Stomach smooth muscle (tissue), 2 donors: ENCODE measurements around the gene LZTR1.
A peak's percentile ranks its signal among the peaks of the same experiment; 100 is the strongest.

ENCODE experiments used
- H3K27ac ChIP-seq: one replicate; pipeline ENCODE4 v1.7.0; 2013; ENCODE audit warnings: mild to moderate bottlenecking, low read length, inconsistent platforms
- H3K27me3 ChIP-seq, 2 donors: one replicate each; pipeline ENCODE4 v1.7.0; 2013; ENCODE audit warnings: low read length in 2 of 2; ENCODE audit not compliant: insufficient read depth in 2 of 2, control insufficient read depth in 1 of 2
- H3K36me3 ChIP-seq, 2 donors: one replicate each; pipeline ENCODE4 v1.7.0; 2013; ENCODE audit warnings: low read length in 2 of 2; ENCODE audit not compliant: control insufficient read depth in 2 of 2, insufficient read depth in 2 of 2
- H3K4me1 ChIP-seq: one replicate; pipeline ENCODE4 v1.7.0; 2013; ENCODE audit warnings: low read length; ENCODE audit not compliant: control insufficient read depth, insufficient read depth
- H3K4me3 ChIP-seq, 2 donors: one replicate each; pipeline ENCODE4 v1.7.0; 2013; ENCODE audit warnings: low read length in 2 of 2
- H3K9ac ChIP-seq, 2 donors: one replicate each; pipeline ENCODE4 v1.7.0; 2013; ENCODE audit warnings: low read length in 2 of 2, mild to moderate bottlenecking in 1 of 2
- H3K9me3 ChIP-seq, 2 donors: one replicate each; pipeline ENCODE4 v1.7.0; 2013; ENCODE audit warnings: low read length in 2 of 2; ENCODE audit not compliant: control insufficient read depth in 2 of 2
- donor health status: healthy.
- donor health status: Pancreatic carcinoma.

Gene LZTR1

DNA sequence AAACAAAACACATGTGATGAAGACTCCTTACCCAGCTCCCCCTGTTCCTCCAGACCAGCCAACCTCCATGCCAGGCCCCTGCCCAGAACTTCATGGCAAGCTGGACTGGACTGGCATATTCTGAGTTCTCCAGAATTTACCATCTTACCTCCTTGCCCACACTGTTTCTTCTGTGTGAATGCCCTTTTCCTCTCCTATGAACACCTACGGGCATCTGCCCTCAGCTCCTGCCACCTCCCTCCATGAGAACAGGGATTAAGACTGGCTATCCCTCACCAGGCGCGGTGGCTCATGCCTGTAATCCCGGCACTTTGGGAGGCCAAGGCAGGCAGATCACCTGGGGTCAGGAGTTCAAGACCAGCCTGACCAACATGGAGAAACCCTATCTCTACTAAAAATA lies 21.5 kb upstream of the LZTR1 start:
- H3K27ac ChIP-seq = no peak overlapping the region
- peaks cover 24% of the 10 kb centered on the region for H3K4me1 ChIP-seq
- H3K9me3 ChIP-seq = no peaks in the 10 kb centered on the region
- no peak overlapping the region for H3K4me3 ChIP-seq
- H3K9ac ChIP-seq = no peak overlapping the region
- H3K36me3 ChIP-seq = no peaks in the 10 kb centered on the region
- H3K27me3 ChIP-seq = peaks cover 0 to 12% of the 10 kb centered on the region in 2 donors

GRCh38 chr22:20962491-20962945 lies 19.6 kb upstream of the LZTR1 start:
- Histone ChIP-seq H3K4me1 (peaks cover 16% of the 10 kb centered on the region), H3K27ac (no peak overlapping the region)

GRCh38 chr22:20963201-20964052 lies 18.7 kb upstream of the LZTR1 start:
- Histone ChIP-seq H3K4me1 (peaks cover 9% of the 10 kb centered on the region), H3K4me3 (no peak overlapping the region), H3K27me3 (peaks cover 0 to 12% of the 10 kb centered on the region in 2 donors), H3K27ac (no peak overlapping the region), H3K36me3 (no peaks in the 10 kb centered on the region), H3K9ac (no peak overlapping the region), H3K9me3 (no peaks in the 10 kb centered on the region)

More at GRCh38 chr22:20962491-20962945, 19.6 kb upstream of the LZTR1 start:
- Histone ChIP-seq H3K4me3 (no peak overlapping the region), H3K9ac (no peak overlapping the region), H3K36me3 (no peaks in the 10 kb centered on the region), H3K9me3 (no peaks in the 10 kb centered on the region), H3K27me3 (peaks cover 0 to 12% of the 10 kb centered on the region in 2 donors)

DNA sequence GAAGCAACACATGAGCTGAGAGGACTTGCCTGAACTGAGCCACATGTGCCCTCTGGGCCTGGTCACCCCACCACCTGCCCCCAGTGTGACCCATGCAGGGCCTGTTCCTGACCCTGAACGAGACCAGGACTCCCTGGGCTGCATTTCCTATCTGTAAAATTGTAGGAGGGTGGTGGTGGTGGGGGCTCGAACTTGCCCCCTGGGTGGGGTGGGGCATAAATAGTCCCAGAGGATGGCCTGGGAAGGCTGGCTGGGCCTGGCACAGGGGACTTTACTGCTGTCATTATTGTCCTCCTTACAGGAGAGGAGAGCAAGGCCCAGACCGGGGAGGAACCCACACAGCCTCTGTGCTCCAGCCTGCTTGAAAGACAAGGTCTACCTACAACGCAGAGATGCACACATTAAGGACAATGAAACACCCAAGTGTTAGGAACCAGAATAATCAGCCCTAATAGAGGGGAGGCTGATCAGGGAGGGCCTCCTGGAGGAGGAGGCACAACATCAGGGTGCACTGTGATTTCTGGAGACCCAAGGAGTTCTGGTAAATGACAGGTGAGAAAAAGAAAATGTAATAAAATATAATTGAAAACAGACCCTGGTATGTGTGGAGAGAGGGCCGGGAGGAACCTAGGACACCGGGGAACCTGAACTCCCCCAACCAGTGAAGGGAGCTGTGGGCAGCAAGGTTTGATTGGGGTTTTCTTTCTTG lies 17.9 kb upstream of the LZTR1 start:
- Histone ChIP-seq H3K27me3 (peaks cover 0 to 12% of the 10 kb centered on the region in 2 donors), H3K9me3 (no peaks in the 10 kb centered on the region), H3K4me1 (peaks cover 12% of the 10 kb centered on the region), H3K36me3 (no peaks in the 10 kb centered on the region), H3K4me3 (peak overlapping the region in 1 of 2 donors; percentile 57), H3K9ac (no peak overlapping the region), H3K27ac (no peak overlapping the region)

DNA sequence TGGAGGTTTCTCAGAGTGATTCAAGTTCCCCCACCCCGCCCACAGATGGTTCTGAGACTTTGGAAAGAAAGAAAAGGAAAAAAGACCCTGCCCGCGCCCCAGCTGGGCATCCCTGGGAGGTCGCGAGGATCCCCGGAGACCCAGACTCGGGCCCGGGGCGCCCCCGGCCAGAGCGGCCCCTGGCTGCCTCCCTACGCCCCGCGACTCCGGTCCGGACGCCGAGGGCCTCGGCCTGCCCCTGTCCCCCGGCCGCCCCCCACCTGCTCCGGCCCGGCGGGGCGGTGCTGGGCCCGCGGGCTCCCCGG lies 17.3 kb upstream of the LZTR1 start:
- peaks cover 12% of the 10 kb centered on the region for H3K4me1 ChIP-seq
- H3K36me3 ChIP-seq = no peaks in the 10 kb centered on the region
- no peak overlapping the region for H3K27ac ChIP-seq
- peaks cover 0 to 12% of the 10 kb centered on the region in 2 donors for H3K27me3 ChIP-seq
- H3K4me3 ChIP-seq = peak overlapping the region in 1 of 2 donors; percentile 57
- no peaks in the 10 kb centered on the region for H3K9me3 ChIP-seq
- H3K9ac ChIP-seq = no peak overlapping the region

- Histone ChIP-seq H3K9ac (peak overlapping the region; percentile 21 to 28), H3K27ac (no peak overlapping the region), H3K4me1 (peaks cover 12% of the 10 kb centered on the region), H3K4me3 (peak overlapping the region; percentile 46 to 65), H3K36me3 (no peaks in the 10 kb centered on the region), H3K27me3 (peaks cover 0 to 12% of the 10 kb centered on the region in 2 donors), H3K9me3 (no peaks in the 10 kb centered on the region)
Observed at GRCh38 chr22:20965104-20965887, 16.8 kb upstream of the LZTR1 start.

GRCh38 chr22:20965888-20966855 lies 15.9 kb upstream of the LZTR1 start:
- Histone ChIP-seq H3K36me3 (no peaks in the 10 kb centered on the region), H3K9ac (no peak overlapping the region), H3K27ac (no peak overlapping the region), H3K27me3 (peaks cover 0 to 12% of the 10 kb centered on the region in 2 donors), H3K4me1 (peaks cover 12% of the 10 kb centered on the region), H3K9me3 (no peaks in the 10 kb centered on the region), H3K4me3 (no peak overlapping the region)

- Histone ChIP-seq H3K4me1 (peaks cover 12% of the 10 kb centered on the region), H3K27me3 (peaks cover 0 to 12% of the 10 kb centered on the region in 2 donors), H3K4me3 (no peak within 1 kb of the TSS), H3K9ac (no peak within 1 kb of the TSS), H3K27ac (no peak within 1 kb of the TSS), H3K9me3 (no peaks in the 10 kb centered on the region), H3K36me3 (no peaks in the 10 kb centered on the region)
Observed at GRCh38 chr22:20966883-20967696, 15.0 kb upstream of the LZTR1 start, which contains the start of gene AIFM3. Gene AIFM3, plus strand, starts transcription at chr22:20967255. Its CDS starts 690 bp downstream, at chr22:20967945.

DNA sequence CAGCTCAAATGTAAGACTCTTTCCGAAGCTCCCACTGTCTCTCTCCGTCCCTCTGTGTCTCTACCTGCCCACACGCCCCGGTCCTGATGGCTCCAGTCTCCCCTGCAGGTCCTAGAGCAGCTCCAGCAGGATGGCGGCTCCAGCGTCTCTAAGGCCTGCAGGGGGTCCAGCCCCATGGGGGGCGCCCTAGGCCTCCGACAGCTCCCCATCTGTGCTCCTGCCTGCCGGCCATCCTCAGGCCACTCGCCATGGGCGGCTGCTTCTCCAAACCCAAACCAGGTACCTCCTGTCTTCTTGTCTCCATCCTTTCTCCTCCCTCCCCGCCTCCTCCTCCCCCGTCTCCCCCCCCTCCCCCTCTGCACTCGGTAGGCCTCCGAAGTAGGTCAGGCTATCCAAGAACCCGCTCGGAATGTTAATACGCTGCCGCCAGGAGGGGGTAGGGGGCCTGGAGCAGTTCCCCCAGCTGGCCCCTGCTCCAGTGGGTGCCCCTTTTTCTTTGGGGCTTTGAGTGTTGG lies 14.3 kb upstream of the LZTR1 start:
- H3K9ac ChIP-seq = no peak overlapping the region
- H3K27me3 ChIP-seq = peaks cover 0 to 10% of the 10 kb centered on the region in 2 donors
- no peaks in the 10 kb centered on the region for H3K36me3 ChIP-seq
- H3K4me1 ChIP-seq = peaks cover 12% of the 10 kb centered on the region
- no peaks in the 10 kb centered on the region for H3K9me3 ChIP-seq
- no peak overlapping the region for H3K4me3 ChIP-seq
- H3K27ac ChIP-seq = no peak overlapping the region
